PC-3 (cell line): Measurements from ENCODE around the gene LRRC53. TPM values are rescaled to one million over a fixed set of nuclear protein-coding genes. Genes with fewer than 3 reads are reported as not detected.

Experiments used
- ATAC-seq: fragments of 200-7000 bp; cut with Tn5 transposase; 2 replicates; pipeline ENCODE4 v1.9.1; 2020; ENCODE audit warnings: mild to moderate bottlenecking, moderate library complexity
- BruUV-seq: library from RNA; stranded (reverse); fragments of 400-500 nt; replicated peaks from 2 replicates; lab custom pipeline; 2021; lab: Mats Ljungman, UMichigan
- CTCF ChIA-PET: fragments of 300-600 bp; sonication (Branson Sonifier 250); formaldehyde crosslinking; loops from one replicate; lab custom pipeline; 2022; ENCODE audit warnings: antibody characterized with exemption; lab: Charles Lee
- POLR2A ChIA-PET: fragments of 300-600 bp; sonication (Branson Sonifier 250); formaldehyde crosslinking; loops from one replicate; lab custom pipeline; 2022; ENCODE audit warnings: antibody characterized with exemption; ENCODE audit not compliant: unreplicated experiment; lab: Charles Lee
- DNase-seq: peaks from one replicate; pipeline ENCODE4 v3.0.0-alpha.2; 2015
- H2AFZ ChIP-seq: fragments of 300-600 bp; sonication (generic); 2 replicates; pipeline ENCODE4 v1.6.0; 2016; ENCODE audit warnings: antibody characterized with exemption, low read length
- H3F3A ChIP-seq: fragments of 300-600 bp; sonication (generic); one replicate; pipeline ENCODE4 v1.6.0; 2017; ENCODE audit warnings: antibody characterized with exemption, low read length, control low read depth, mild to moderate bottlenecking; ENCODE audit not compliant: unreplicated experiment
- H3K27ac ChIP-seq: fragments of 300-600 bp; sonication (generic); 2 replicates; pipeline ENCODE4 v1.5.1; 2016; ENCODE audit warnings: mild to moderate bottlenecking, low read length
- H3K27me3 ChIP-seq: fragments of 300-600 bp; sonication (generic); 2 replicates; pipeline ENCODE4 v1.6.1; 2016; ENCODE audit warnings: low read length, mixed read lengths
- H3K36me3 ChIP-seq: fragments of 300-600 bp; sonication (generic); 2 replicates; pipeline ENCODE4 v1.6.1; 2016; ENCODE audit warnings: low read depth, mixed run types, low read length, mixed read lengths
- H3K4me1 ChIP-seq: fragments of 300-600 bp; sonication (generic); 2 replicates; pipeline ENCODE4 v1.5.1; 2016; ENCODE audit warnings: low read length; ENCODE audit not compliant: insufficient read depth
- H3K4me2 ChIP-seq: fragments of 300-600 bp; sonication (generic); 2 replicates; pipeline ENCODE4 v1.6.0; 2016; ENCODE audit warnings: low read length
- H3K4me3 ChIP-seq: fragments of 300-600 bp; sonication (generic); 2 replicates; pipeline ENCODE4 v1.5.1; 2016; ENCODE audit warnings: mild to moderate bottlenecking, low read length, mixed read lengths
- H3K79me2 ChIP-seq: fragments of 300-600 bp; sonication (generic); 2 replicates; pipeline ENCODE4 v1.6.1; 2017; ENCODE audit warnings: low read length, mixed read lengths
- H3K9ac ChIP-seq: fragments of 300-600 bp; sonication (generic); 2 replicates; pipeline ENCODE4 v1.6.0; 2016; ENCODE audit warnings: mild to moderate bottlenecking, low read length
- H3K9me2 ChIP-seq: fragments of 300-600 bp; sonication (generic); replicated peaks from 2 replicates; pipeline ENCODE4 v1.6.1; 2016; ENCODE audit warnings: mixed run types, low read length, mixed read lengths
- H3K9me3 ChIP-seq: fragments of 300-600 bp; sonication (generic); 2 replicates; pipeline ENCODE4 v1.6.1; 2016; ENCODE audit warnings: low read length, mixed read lengths
- H4K20me1 ChIP-seq: fragments of 300-600 bp; sonication (generic); 2 replicates; pipeline ENCODE4 v1.6.1; 2016; ENCODE audit warnings: low read length, mixed read lengths
- EZH2 ChIP-seq: fragments of 300-600 bp; sonication (generic); IDR thresholded peaks from one replicate; pipeline ENCODE4 v1.6.1; 2017; ENCODE audit warnings: antibody characterized with exemption, mild to moderate bottlenecking, low read length; ENCODE audit not compliant: unreplicated experiment
- EZH2phosphoT487 ChIP-seq: fragments of 300-600 bp; sonication (generic); IDR thresholded peaks from 2 replicates; pipeline ENCODE4 v1.6.1; 2018; ENCODE audit warnings: mild to moderate bottlenecking, antibody characterized with exemption, low read length, borderline replicate concordance
- intact Hi-C: fragments of 100-400 bp; cut with micrococcal nuclease; formaldehyde crosslinking; loops from 2 replicates; pipeline ENCODE4 v1.9.0; 2023
- total RNA-seq: library from RNA; depleted of rRNA; stranded (reverse); fragments of >200 nt; gene quantifications from 2 replicates; pipeline ENCODE4 v1.2.3, GENCODE V29; 2014
- TF ChIP-seq, protein P1 (sequence below): fragments of 300-600 bp; sonication (generic); conservative IDR thresholded peaks from 2 replicates; pipeline ENCODE4 v1.5.1; 2017; ENCODE audit warnings: antibody characterized with exemption, low read depth, mild to moderate bottlenecking, low read length

LRRC53 gene
- total RNA-seq, 1 experiment from 2014 or later = not detected

DNA sequence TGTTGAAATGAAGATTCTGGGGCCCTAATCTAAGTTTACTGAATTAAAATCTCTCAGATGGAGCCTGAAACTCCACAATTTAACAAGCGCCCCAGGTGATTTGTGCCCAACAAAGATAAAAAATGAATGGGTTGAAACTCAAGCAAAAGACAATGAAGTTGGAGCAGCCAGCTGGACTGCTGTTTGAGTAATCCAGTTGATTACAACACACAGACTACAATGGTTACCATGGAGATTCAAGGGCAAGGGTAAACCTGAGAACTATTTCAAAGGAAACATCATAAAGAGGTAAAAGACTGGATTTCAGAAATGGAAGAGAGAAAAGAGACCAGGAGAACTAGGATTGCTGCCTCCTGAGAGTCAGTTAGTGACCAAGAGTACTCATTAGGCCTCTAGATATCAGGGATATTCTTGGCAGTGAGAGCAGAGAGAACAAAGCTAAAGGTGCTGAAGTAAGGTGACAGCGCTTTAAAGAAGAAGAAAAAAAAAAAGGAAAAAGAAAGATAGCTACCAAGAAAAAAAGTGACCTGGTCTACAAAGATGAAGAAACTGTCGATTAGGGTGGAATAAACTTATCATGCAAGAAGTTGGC is 44.5 kb downstream of the LRRC53 start:
- Histone ChIP-seq H2AFZ (no peak overlapping the region), H3K9me2 (no peaks in the 10 kb centered on the region), H4K20me1 (no peaks in the 10 kb centered on the region), H3K4me3 (no peak overlapping the region), H3K27me3 (peaks cover 29% of the 10 kb centered on the region), H3K4me1 (peaks cover 9% of the 10 kb centered on the region; the same call in 1 of the 2 replicates), H3K79me2 (no peaks in the 10 kb centered on the region), H3K9ac (no peak overlapping the region), H3K4me2 (no peak overlapping the region), H3F3A (no peaks in the 10 kb centered on the region), H3K27ac (no peak overlapping the region), H3K9me3 (no peaks in the 10 kb centered on the region), H3K36me3 (no peaks in the 10 kb centered on the region)
- POLR2A ChIA-PET = no interaction called here
- DNase-seq = peak; percentile 44
- intact Hi-C loops = loop anchor here (2.0 to 10.0 kb wide), 3 partner anchors 113 to 627 kb away; no protein-coding TSS in a partner anchor
- no TSS peak for BruUV-seq
- TF ChIP-seq EZH2phosphoT487 = no peak
- TF ChIP-seq, protein P1, sequence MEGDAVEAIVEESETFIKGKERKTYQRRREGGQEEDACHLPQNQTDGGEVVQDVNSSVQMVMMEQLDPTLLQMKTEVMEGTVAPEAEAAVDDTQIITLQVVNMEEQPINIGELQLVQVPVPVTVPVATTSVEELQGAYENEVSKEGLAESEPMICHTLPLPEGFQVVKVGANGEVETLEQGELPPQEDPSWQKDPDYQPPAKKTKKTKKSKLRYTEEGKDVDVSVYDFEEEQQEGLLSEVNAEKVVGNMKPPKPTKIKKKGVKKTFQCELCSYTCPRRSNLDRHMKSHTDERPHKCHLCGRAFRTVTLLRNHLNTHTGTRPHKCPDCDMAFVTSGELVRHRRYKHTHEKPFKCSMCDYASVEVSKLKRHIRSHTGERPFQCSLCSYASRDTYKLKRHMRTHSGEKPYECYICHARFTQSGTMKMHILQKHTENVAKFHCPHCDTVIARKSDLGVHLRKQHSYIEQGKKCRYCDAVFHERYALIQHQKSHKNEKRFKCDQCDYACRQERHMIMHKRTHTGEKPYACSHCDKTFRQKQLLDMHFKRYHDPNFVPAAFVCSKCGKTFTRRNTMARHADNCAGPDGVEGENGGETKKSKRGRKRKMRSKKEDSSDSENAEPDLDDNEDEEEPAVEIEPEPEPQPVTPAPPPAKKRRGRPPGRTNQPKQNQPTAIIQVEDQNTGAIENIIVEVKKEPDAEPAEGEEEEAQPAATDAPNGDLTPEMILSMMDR = no peak
- TF ChIP-seq EZH2 = no peak
- ATAC-seq = no peak
- CTCF ChIA-PET = no interaction called here

DNA sequence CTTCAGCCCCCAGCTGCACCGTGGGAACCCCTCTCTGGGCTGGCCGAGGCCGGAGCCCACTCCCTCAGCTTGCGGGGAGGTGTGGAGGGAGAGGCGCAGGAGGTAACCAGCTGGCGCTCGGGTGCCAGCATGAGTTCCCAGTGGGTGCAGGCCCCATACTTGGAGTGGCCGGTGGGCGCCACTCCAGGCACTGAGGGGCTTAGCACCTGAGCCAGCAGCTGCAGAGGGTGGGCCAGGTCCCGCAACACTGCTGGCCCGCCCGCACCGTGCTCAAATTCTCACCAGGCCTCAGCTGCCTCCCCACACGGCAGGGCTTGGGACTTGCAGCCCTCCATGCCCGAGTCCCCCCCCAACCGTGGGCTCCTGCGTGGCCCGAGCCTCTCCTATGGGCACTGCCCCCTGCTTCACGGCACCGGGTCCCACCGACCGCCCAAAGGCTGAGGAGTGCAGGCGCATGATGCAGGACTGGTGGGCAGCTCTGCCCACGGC is 47.2 kb downstream of the LRRC53 start:
- no TSS peak for BruUV-seq

More for the DNA sequence above, 47.2 kb downstream of the LRRC53 start:
- ChIA-PET POLR2A (no interaction called here), CTCF (no interaction called here)
- intact Hi-C loops = loop anchor here (10.0 kb wide), 1 partner anchor 110 kb away; no protein-coding TSS in a partner anchor
- Histone ChIP-seq H3F3A (no peaks in the 10 kb centered on the region), H3K27ac (no peak overlapping the region), H3K9ac (no peak overlapping the region), H2AFZ (no peak overlapping the region), H3K79me2 (no peaks in the 10 kb centered on the region), H3K9me3 (no peaks in the 10 kb centered on the region), H3K4me2 (no peak overlapping the region), H3K4me1 (peaks cover 9% of the 10 kb centered on the region; the same call in 1 of the 2 replicates), H4K20me1 (no peaks in the 10 kb centered on the region), H3K36me3 (no peaks in the 10 kb centered on the region), H3K27me3 (peaks cover 20% of the 10 kb centered on the region), H3K9me2 (no peaks in the 10 kb centered on the region), H3K4me3 (no peak overlapping the region)
- DNase-seq = no peak
- no peak for TF ChIP-seq EZH2phosphoT487
- TF ChIP-seq, protein P1 = no peak
- no peak for TF ChIP-seq EZH2
- ATAC-seq = no peak
